Effector CD4-positive, alpha-beta T cell (primary cell): ENCODE data around the gene MYO16.

ENCODE experiments used
- DNase-seq: peaks from one replicate; pipeline ENCODE4 v3.0.0-alpha.2; 2020

Gene MYO16

GRCh38 chr13:108663710-108664109 lies 34.3 kb downstream of the MYO16 start:
- DNase-seq: no peak

- no peak for DNase-seq
Observed at GRCh38 chr13:108667205-108667604, 37.8 kb downstream of the MYO16 start.

DNA sequence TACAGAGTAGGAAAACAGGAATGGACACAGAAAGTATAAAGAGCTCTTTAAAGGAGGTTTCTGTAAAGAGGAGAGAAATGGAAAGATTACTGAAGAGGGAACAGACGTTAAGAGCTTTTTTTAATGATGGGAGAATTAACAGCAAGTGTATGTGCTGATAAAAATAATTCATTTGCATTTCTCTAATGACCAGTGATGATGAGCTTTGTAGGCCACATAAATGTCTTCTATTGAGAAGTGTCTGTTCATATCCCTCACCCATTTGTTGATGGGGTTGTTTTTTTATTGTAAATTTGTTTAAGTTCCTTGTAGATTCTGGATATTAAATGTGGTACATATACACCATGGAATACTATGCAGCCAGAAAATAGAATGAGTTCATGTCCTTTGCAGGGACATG lies 40.0 kb downstream of the MYO16 start:
- DNase-seq: no peak

GRCh38 chr13:108674346-108674745 lies 44.9 kb downstream of the MYO16 start:
- no peak for DNase-seq

- DNase-seq: no peak
Observed at GRCh38 chr13:108674771-108675170, 45.4 kb downstream of the MYO16 start.

GRCh38 chr13:108676620-108677019 lies 47.2 kb downstream of the MYO16 start:
- no peak for DNase-seq

DNA sequence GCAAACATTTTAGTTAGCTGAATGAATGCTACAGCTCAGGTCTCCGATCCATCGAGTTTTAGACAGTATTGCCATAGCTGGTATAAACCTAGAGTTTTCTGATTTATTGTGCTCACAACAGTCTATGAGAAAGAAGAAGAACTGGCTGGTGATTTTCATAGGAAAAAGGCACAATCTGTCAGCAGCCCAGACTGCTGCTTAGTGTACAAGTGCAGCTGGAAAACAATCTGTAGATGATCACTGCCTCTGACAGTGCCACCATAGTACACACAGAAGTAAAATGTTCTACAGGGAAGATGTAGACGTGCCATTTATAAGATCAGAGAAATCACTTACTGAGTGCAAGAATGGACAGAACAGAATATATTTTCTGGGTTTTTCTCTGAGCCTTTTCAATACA lies 48.4 kb downstream of the MYO16 start:
- no peak for DNase-seq

- no peak for DNase-seq
Observed at GRCh38 chr13:108680011-108680410, 50.6 kb downstream of the MYO16 start.

DNA sequence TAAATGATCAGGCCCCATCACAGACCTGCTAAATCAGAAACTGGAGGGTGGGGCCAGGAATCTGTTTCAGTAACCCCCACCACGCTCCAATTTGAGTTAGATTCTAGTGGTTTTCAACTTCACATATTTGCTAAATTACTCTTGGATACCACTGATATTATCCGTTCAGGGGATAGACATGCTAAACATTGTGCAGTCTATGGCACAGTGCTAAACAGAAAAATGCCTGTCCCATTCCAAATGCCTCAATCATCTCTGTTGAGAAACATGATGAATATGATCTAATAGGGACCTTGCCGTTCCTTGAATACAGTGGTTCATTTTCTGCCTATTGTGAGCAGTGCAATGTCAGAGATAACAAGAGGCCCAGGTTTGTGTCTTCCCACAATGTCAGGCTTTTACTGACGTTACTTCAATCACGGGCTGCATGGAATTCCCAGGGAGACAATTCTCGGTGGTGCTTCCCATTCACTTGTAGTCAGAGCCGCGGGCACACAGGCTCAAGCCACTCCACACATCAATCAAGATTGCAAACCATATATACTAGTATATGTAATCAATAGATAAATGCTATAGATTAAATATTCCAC lies 52.7 kb downstream of the MYO16 start:
- DNase-seq: no peak

GRCh38 chr13:108682714-108683113 lies 53.3 kb downstream of the MYO16 start:
- DNase-seq: no peak

GRCh38 chr13:108686027-108686426 lies 56.6 kb downstream of the MYO16 start:
- no peak for DNase-seq

DNA sequence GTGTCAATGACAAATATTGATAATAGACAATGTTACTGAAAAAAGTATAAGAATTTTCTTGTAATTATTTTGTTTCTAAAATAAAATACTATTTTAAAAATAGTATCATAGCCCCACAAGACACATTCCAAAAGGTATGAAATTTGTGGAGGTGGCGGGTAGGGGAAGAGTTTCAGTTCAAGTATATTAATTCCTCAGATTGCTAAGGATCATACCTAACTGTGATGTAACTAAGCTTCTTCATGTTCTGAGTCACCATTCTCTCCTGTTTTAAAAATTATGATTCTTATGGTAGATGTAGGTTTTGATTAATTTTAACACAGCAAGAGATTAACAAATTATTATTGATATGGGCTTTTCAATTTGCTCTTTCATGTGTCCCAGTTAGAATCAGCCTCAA lies 61.3 kb downstream of the MYO16 start:
- DNase-seq: no peak

- DNase-seq: no peak
Observed at GRCh38 chr13:108700422-108701170, 71.2 kb downstream of the MYO16 start.

- no peak for DNase-seq
Observed at GRCh38 chr13:108702171-108702570, 72.8 kb downstream of the MYO16 start.

DNA sequence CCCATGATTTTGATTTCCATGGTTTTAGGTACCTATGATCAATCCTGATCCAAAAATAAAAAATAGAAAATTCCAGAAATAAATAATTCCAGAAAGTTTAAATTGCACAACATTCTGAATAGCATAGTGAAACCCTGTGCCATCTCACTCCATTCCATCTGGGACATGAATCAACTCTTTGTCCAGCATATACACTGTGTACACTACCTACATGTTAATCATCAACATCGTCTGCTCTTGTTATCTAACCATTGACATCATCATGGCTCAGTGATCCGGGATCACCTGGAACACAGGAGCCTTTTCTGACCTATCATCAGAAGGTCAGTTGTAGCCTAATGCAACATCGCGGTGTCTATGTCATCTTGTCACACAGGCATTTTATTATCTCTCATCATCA lies 75.6 kb downstream of the MYO16 start:
- DNase-seq: no peak

- no peak for DNase-seq
Observed at GRCh38 chr13:108707584-108707983, 78.2 kb downstream of the MYO16 start.

- DNase-seq: no peak
Observed at GRCh38 chr13:108708921-108709320, 79.5 kb downstream of the MYO16 start.

DNA sequence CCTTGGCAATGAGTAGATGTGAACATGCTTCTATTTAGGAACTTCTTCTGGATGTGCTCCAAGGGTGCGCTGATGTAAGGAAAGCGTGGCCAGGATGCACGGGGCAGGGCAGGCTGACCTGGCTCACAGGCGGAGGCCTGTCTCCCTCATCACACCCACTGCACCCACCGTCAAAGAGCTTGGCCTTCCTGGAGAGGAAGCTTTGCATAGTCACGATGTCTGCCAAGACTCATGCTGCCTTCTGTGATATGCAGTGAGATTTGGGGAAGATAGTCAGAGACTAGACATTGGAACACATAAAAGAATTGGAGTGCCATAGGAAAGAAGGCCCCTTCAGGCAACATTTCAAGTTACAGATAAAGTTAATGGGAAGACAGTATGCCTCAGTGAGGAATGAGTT lies 82.0 kb downstream of the MYO16 start:
- DNase-seq: no peak

GRCh38 chr13:108725471-108725870 lies 96.1 kb downstream of the MYO16 start:
- no peak for DNase-seq

GRCh38 chr13:108728370-108728769 lies 99.0 kb downstream of the MYO16 start:
- DNase-seq: no peak

GRCh38 chr13:108733022-108733560 lies 103.7 kb downstream of the MYO16 start:
- DNase-seq: no peak

- no peak for DNase-seq
Observed at GRCh38 chr13:108734676-108735075, 105.3 kb downstream of the MYO16 start.

DNA sequence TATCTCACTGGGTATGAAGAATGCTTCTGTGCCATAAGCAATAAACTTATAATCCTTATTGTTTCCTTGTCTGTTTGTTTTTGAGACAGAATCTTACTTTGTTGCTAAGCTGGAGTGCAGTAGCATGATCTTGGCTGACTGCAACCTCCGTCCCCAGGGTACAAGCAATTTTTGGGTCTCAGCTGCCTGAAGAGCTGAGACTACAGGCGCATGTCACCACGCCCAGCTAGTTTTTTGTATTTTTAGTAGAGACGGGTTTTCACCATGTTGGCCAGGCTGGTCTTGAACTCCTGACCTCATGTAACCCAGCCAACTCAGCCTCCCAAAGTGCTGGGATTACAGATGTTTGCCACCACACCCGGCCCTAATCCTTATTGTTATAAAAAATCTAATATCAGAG lies 112.5 kb downstream of the MYO16 start:
- no peak for DNase-seq

DNA sequence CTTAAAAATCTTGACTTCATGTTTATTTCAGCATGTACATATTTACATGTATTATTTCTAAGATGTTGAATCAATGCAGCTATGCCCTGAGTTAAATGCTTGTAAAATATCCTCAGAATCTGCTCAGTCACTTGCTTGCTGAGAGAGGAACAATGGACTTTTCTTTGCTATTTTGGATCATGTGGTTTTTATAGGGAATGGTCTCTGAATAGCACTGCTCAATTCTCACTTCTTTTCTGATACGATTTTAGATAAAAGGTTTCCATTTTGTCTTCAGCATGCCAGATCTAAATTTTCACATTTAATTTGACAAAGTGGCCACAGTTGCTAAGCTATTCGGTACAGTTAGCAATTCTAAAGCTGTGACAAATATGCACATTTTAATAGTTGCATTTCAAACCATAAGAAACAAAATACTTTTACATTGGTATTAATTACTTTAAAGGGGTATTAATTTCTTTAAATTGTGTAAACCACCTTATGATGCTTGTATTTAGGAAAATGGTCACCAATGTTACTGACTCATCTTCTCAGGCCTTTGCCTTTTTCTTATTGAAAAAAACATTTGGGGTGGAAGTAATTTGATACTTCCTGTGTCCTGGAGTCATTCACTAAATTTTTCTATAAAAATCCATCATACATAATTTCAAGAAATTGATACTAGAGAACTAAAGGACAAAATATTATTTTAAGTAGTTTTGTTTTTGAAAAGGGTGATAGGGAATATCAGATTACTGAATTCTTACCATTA lies 113.5 kb downstream of the MYO16 start:
- no peak for DNase-seq
